Ectodermal cell (in vitro differentiated cells): ENCODE results near the gene ATP2A2.
"Not testable (repeated sequence)": the region's sequence is repeated elsewhere in the genome, so short reads cannot be mapped to it uniquely, and the experiment has no call there.

Source experiments
- H3K27ac ChIP-seq: 2 replicates; pipeline ENCODE4 v1.7.0; 2013; ENCODE audit warnings: mild to moderate bottlenecking, low read depth, low read length; ENCODE audit not compliant: insufficient read depth, poor library complexity, severe bottlenecking
- H3K27me3 ChIP-seq: 2 replicates; pipeline ENCODE4 v1.7.0; 2013; ENCODE audit warnings: mild to moderate bottlenecking, low read length; ENCODE audit not compliant: insufficient read depth, control insufficient read depth, poor library complexity, severe bottlenecking
- H3K36me3 ChIP-seq: one replicate; pipeline ENCODE4 v1.7.0; 2013; ENCODE audit warnings: low read length; ENCODE audit not compliant: control insufficient read depth, insufficient read depth
- H3K4me1 ChIP-seq: one replicate; pipeline ENCODE4 v1.7.0; 2013; ENCODE audit warnings: low read length; ENCODE audit not compliant: control insufficient read depth, insufficient read depth
- H3K4me3 ChIP-seq: 2 replicates; pipeline ENCODE4 v1.7.0; 2013; ENCODE audit warnings: low read depth, low read length, control low read depth; ENCODE audit not compliant: insufficient read depth
- H3K9me3 ChIP-seq: 2 replicates; pipeline ENCODE4 v1.7.0; 2013; ENCODE audit warnings: mild to moderate bottlenecking, low read length, moderate library complexity; ENCODE audit not compliant: control insufficient read depth
- WGBS, 2 experiments: methylation state at CpG; one replicate each; pipeline ENCODE4 v1.1.7; 2013; ENCODE audit warnings: missing lambda C conversion rate in 2 of 2; 5-methylcytosine and 5-hydroxymethylcytosine counted together

Gene ATP2A2

GRCh38 chr12:110378131-110378790 is 97.2 kb downstream of the ATP2A2 start:
- not testable (repeated sequence) for H3K4me3 ChIP-seq, H3K4me1 ChIP-seq, H3K9me3 ChIP-seq, H3K27me3 ChIP-seq, H3K27ac ChIP-seq
- peaks cover 71% of the 10 kb centered on the region for H3K36me3 ChIP-seq
- 93 to 96% methylated on average over 17 of the region's 17 CpGs for WGBS, 2 experiments

DNA sequence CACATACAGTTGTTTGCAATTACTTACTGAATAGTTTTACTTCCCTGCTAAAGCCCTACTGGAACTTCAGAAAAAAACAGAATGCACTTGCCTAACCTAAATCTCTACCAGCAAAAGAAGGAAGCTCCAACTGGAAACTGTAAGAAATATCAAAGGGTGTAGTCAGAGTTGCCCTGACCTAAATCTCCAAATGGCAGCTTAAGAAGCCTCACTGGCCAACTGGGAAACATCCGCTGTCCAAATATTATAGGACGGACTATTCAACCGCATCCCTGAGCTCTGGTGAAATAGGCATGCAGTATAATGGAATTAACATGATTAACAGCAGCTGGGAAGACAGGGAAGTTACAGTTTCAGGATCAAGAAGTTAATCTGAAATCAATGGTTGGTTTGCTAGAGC is 98.2 kb downstream of the ATP2A2 start:
- H3K36me3 ChIP-seq: peaks cover 62% of the 10 kb centered on the region
- H3K27me3 ChIP-seq: no peaks in the 10 kb centered on the region
- H3K4me1 ChIP-seq: no peaks in the 10 kb centered on the region
- WGBS, 2 experiments: 96 to 98% methylated on average over 3 of the region's 3 CpGs
- H3K9me3 ChIP-seq: no peaks in the 10 kb centered on the region
- H3K4me3 ChIP-seq: no peak overlapping the region
- no peak overlapping the region for H3K27ac ChIP-seq

GRCh38 chr12:110379631-110380030 is 98.6 kb downstream of the ATP2A2 start:
- Histone ChIP-seq H3K4me3 (no peak overlapping the region), H3K4me1 (no peaks in the 10 kb centered on the region), H3K27ac (no peak overlapping the region), H3K36me3 (peaks cover 64% of the 10 kb centered on the region), H3K9me3 (no peaks in the 10 kb centered on the region), H3K27me3 (no peaks in the 10 kb centered on the region)
- 95 to 96% methylated on average over 2 of the region's 2 CpGs for WGBS, 2 experiments

DNA sequence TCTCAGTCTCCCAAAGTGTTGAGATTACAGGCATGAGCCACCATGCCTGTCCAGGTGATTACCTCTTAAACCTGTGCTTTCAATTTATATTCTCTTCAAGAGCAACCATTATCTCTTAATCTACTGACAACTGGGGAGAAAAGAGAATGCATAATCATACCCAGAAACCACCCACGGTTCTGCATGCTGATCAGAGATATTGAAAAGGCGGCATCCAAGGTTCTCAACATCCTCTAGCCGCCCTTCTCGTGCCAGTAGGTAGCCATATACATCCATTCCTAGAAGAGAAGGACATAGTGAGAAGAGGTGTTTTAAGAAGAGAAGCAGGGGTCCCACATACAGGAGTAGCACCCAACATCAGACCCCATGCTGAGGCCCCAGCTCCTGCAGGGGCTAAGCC is 101.6 kb downstream of the ATP2A2 start:
- 85 to 97% methylated on average over 4 of the region's 4 CpGs for WGBS, 2 experiments
- no peaks in the 10 kb centered on the region for H3K9me3 ChIP-seq
- H3K27ac ChIP-seq: no peak overlapping the region
- no peaks in the 10 kb centered on the region for H3K27me3 ChIP-seq
- H3K4me1 ChIP-seq: no peaks in the 10 kb centered on the region
- no peak overlapping the region for H3K4me3 ChIP-seq
- peaks cover 66% of the 10 kb centered on the region for H3K36me3 ChIP-seq
